GM15510 (cell line): Measurements from ENCODE around the gene CYP2D6.

Source experiments
- POLR2A ChIP-seq: IDR thresholded peaks from 3 replicates; pipeline ENCODE4 v1.6.1; 2011; ENCODE audit warnings: borderline replicate concordance; ENCODE audit not compliant: insufficient read length; ENCODE audit errors: extremely low read depth

Gene CYP2D6

GRCh38 chr22:42142771-42143461 is 12.3 kb upstream of the CYP2D6 start:
- TF ChIP-seq POLR2A, result no peak

DNA sequence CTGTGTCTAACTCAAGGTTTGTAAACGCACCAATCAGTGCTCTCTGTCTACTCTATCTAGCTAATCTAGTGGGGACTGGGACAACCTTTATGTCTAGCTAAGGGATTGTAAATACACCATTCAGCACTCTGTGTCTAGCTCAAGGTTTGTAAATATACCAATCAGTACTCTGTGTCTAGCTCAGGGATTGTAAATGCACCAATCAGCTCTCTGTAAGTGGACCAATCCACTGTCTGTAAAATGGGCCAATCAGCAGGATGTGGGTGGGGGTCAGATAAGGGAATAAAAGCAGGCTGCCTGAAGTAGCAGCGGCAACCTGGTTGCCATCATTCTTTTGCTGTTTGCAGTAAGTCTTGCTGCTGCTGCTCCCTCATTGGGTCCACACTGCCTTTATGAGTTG is 8.4 kb upstream of the CYP2D6 start:
- no peak for TF ChIP-seq POLR2A

DNA sequence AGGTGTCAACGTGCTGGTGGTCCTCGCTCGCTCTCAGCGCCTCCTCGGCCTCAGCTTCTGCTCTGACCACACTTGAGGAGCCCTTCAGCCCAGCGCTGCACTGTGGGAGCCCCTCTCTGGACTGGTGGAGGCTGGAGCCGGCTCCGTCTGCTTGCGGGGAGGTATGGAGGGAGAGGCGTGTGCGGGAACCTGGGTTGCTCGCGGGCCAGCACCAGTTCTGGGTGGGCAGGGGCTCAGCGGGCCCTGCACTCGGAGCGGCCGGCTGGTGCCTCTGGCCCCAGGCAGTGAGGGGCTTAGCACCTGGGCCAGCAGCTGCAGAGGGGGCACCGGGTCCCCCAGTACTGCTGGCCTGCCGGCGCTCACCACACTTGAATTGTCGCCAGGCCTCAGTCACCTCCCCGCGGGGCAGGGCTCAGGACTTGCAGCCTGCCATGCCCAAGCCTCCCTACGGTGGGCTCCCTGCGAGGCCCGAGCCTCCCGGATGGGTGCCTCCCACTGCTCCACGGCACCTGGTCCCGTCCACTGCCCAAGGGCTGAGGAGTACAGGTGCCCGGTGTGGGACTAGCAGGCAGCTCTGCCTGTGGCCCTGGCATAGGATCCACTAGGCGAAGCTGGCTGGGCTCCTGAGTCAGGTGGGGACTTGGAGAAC is 7.6 kb upstream of the CYP2D6 start:
- TF ChIP-seq POLR2A, result no peak

- TF ChIP-seq POLR2A, result no peak
These were observed 3.8 kb upstream of the CYP2D6 start for GRCh38 chr22:42134100-42135020.

- TF ChIP-seq POLR2A, result no peak
These were observed 1.8 kb upstream of the CYP2D6 start for GRCh38 chr22:42132457-42132856.

DNA sequence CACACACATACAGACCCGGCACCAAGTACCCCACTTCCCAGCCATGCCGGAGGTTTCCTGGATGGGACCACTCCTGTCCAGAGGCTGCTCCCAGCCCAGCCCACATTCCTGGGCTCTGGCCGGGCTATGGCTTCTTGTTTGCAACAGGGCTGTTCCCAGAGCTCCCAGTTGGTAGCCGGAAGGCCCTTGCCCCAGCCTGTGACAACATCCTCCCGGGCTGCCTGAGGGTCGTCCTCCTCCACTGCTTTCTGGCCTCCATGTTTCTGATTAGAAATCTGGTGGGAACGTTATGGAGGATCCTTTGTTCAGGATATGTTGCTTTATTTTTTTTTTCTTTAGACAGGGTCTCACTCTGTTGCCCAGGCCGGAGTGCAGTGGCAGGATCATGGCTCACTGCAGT is 952 bp upstream of the CYP2D6 start:
- no peak for TF ChIP-seq POLR2A

GRCh38 chr22:42127606-42128005 is 3.0 kb downstream of the CYP2D6 start:
- no peak for TF ChIP-seq POLR2A

- no peak for TF ChIP-seq POLR2A
These were observed 13.7 kb downstream of the CYP2D6 start for GRCh38 chr22:42116848-42117424.

- no peak for TF ChIP-seq POLR2A
These were observed 15.9 kb downstream of the CYP2D6 start for GRCh38 chr22:42114721-42115120.

GRCh38 chr22:42111798-42112197 is 18.8 kb downstream of the CYP2D6 start:
- TF ChIP-seq POLR2A, result no peak

GRCh38 chr22:42108848-42109247 is 21.8 kb downstream of the CYP2D6 start:
- TF ChIP-seq POLR2A, result no peak

DNA sequence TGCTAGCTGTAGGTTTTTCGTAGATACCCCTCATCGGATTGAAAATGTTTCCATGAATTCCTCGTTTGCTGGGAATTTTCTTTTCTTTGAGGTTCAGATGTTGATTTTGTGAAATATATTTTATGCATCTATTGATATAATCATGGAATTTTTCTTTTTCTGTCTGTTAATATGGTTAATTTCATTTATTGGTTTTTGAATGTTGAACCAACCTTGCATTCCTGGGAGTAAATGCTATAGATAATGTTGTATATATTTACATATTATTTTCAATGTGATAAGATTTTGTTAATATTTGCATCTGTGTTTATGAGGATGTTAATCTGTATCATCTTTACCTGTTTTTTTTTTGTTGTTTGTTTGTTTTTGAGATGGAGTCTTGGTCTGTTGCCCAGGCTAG is 29.4 kb downstream of the CYP2D6 start:
- TF ChIP-seq POLR2A, result no peak

DNA sequence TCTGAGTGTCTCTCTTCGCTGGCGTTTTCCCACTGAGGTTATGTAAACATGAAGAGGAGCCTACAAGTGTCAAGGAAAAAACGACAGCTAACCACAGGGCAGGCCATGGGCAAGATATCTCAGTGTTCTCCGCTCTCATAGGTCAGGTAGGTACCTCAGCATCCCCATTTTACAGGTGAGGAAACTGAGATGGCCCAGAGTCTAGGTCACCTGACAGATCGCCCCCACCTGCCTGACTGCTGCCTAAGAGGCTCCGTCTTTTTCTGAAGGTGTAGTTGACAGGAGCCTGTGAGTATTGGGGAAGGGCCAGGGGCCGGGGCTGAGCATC is 39.2 kb downstream of the CYP2D6 start:
- no peak for TF ChIP-seq POLR2A

DNA sequence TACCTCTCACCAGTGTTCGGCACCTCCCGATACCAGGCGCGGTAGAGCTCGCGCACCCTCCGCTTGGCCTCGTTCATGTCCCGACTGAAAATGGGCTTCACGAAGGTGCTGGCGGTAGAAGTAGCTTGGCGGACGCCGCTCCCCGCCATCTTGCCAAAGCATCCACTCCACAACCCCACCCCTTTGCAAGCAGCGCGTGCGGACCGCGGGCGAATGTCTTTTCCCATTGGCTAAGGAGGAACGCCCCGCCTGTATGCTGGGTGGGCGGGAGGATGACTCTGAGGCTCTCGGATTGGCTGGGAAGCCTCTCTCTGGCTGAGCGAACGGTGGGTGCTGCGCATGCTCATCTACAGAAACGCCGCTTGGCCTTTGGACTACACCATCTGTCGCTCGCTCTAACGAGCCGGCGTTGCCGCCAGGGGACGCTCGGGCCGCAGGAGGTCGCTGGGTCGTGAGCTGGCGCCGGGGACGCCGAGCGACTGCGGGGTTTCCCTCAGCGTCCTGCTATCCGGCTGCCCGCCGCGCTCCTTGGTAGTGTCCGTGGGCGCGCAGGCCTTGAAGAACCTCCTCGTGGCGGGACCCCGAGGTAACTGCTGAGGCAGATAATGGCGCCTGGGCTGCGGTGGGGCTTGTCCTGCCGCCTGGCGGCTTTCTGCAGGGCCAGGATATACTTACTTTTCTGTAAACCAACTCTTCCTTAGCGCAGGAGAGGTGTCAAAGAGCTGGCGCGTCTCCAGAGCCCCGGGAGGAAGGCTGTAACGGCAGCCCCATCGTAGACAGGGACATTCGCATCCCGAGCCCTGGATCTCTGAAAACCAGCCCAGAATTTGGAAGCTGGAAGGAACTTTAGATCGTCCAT is 39.8 kb downstream of the CYP2D6 start, which contains the start of gene NDUFA6:
TSS of gene NDUFA6 (minus strand) at position 177 of the 859 bp plus-strand sequence. CDS start at position 149, 28 bp downstream.
- TF ChIP-seq POLR2A, result peak; percentile 77
